Left forelimb (tissue), 1 donor: Measurements from ENCODE around the gene PADI2.

Source experiments
- DNase-seq: peaks from one replicate; pipeline ENCODE4 v3.0.0-alpha.2; 2018; ENCODE audit warnings: low spot score

The PADI2 gene

DNA sequence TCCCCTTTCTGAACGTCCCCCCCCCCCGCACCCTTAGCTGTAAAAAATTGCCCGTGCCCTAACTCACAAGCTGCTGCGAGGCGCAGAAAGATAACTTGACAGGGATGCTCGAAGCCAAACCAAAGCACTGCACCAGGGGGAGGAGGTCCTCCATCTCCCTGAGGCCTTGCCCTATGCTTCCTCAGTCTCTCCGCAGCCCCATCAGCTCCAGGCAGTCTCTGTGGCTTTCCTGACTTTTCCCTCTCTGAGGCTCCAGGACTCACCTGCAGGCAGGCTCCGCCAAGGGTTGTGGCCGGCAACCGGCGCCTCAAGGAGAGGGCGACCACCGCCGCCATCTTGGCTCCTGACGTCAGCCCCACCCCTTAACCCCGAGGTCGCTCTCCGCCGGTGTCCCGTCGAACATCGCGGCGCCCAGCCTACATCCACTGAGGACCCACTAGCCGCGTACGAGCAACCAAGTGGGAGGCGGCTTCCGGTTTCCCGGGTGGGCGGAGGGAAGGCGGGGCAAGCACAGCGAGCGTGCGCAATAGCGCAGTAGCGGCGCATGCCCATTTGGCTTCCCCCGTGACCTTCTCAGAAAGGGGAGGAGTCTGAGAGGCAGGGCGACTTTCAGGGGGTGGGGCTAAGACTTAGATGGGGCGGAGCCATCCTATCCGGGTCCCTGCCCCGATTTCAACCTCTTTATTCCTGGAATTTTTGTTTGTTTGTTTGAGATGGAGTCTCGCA, 65.4 kb downstream of the PADI2 start, which contains the start of gene SDHB:
Gene SDHB (minus strand): TSS at position 348 of the 726 bp plus-strand sequence. CDS start 13 bp downstream, at position 335.
- DNase-seq: peak; percentile 100

DNA sequence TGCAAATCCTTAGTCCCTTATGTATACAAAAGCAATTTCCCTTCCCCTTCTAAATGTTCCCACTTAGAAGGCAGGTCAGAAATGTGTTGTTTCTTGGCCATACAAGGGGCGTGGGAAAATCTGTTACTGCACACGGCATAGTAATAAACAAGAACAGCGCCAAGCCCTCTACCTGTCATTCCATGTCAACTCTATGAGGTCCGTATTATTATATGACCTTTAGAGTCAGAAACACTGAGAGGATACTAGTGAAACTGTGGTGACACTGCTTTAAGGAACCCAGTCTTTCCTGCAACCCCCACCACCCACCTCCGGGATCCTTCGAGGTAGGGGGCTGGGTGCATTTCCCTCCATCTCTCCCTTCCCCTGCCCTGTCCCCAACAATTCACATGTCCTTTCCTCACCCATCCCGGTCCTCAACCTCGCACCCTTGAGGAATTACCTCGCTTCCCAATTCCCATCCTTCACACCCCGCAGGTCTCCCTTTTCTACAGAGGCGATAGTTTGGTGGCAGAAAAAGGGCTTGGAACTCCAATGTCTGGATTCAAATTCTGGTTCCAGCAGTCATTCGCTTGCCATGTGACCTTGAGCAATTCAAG, 66.1 kb downstream of the PADI2 start:
- no peak for DNase-seq

GRCh38 chr1:17052641-17053040, 66.6 kb downstream of the PADI2 start:
- no peak for DNase-seq

DNA sequence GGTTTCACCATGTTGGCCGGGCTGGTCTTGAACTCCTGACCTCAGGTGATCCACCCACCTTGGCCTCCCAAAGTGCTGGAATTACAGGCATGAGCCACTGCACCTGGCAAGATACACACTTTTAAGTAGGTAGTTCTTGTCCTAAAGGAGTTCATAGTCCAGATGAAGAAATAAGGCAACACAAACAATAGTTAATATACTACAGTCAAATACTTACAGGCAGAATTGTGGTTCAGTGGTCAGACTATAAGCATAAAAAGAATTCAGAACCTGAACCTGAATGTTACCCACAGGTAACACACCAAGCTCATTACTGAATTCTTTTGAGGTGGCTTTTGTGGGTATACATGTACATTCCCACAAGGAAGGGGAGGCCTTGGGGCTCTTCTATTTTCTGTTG, 67.2 kb downstream of the PADI2 start:
- no peak for DNase-seq

GRCh38 chr1:17047924-17048323, 71.3 kb downstream of the PADI2 start:
- DNase-seq: no peak

DNA sequence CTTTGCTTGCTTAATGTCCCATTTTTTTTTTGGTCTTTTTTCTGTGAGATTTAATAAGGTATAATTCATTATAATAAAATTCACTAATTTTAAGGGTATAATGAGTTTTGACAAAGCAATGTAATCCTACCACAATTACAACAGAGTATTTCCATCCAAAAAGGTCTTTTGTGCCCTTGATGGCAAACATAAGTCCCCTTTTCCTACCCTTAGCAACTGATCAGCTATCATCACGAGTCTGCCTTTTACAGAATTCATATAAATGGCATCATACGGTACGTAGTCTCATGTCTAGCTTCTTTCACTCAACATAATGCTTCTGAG, 73.0 kb downstream of the PADI2 start:
- no peak for DNase-seq

GRCh38 chr1:17045634-17046333, 73.5 kb downstream of the PADI2 start:
- no peak for DNase-seq

- no peak for DNase-seq
Observed at GRCh38 chr1:17045150-17045549, 74.1 kb downstream of the PADI2 start.

DNA sequence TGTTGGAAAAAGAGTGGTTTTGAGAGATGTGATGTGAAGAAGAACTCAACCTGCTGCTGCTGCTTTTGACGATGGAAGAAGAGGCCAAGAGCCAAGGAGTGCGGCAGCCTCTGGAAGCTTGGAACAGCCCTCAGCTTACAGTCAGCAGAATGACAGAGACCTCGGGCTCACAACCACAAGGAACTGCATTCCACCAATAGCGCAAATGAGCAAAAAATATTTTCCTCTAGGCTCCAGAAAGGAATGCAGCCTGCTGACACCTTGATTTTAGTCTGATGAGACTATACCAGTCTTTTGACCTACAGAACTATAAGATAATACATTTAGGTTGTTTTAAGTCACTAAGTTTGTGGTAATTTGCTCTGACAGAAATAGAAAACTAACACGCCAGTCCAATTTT, 75.6 kb downstream of the PADI2 start:
- no peak for DNase-seq

GRCh38 chr1:17040135-17040534, 79.1 kb downstream of the PADI2 start:
- no peak for DNase-seq

DNA sequence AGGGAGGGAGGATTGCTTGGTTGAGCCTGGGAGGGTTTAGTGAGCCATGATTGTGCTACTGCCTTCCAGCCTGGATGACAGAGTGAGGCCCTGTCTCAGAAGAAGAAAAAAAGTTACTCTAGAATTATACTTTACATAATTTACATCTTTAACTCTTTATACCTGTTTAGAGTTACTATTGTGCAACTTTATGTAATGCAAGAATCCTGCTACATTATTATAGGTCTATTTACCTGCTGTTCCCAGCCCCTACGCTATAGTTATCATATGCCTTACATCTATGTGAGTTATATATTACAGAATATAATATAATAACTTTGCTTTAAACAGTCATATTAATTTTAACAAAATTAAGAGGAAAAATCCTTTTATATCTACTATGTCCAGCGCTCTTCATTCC, 79.7 kb downstream of the PADI2 start:
- DNase-seq: no peak

- no peak for DNase-seq
Observed at GRCh38 chr1:17033481-17033880, 85.8 kb downstream of the PADI2 start.

GRCh38 chr1:17032741-17033140, 86.5 kb downstream of the PADI2 start:
- DNase-seq: no peak

- no peak for DNase-seq
Observed at GRCh38 chr1:17031436-17031835, 87.8 kb downstream of the PADI2 start.

DNA sequence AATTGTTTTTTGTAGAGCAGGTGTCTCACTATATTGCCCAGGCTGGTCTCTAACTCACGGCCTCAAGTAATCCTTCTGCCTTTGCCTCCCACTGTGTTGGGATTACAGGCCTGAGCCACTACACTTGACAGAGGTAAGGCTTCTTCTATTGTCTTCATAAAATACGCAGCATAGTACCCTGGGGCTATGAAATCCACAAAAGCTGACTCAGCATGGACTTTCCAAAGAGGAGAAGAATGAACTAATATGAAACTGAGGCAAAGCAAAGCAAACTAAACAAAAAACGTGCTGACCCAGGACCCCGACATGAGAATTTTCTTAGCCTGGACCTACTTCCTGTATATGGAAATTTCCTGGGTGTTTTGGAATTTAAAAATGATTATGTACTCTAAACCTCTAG, 89.0 kb downstream of the PADI2 start:
- DNase-seq: no peak

DNA sequence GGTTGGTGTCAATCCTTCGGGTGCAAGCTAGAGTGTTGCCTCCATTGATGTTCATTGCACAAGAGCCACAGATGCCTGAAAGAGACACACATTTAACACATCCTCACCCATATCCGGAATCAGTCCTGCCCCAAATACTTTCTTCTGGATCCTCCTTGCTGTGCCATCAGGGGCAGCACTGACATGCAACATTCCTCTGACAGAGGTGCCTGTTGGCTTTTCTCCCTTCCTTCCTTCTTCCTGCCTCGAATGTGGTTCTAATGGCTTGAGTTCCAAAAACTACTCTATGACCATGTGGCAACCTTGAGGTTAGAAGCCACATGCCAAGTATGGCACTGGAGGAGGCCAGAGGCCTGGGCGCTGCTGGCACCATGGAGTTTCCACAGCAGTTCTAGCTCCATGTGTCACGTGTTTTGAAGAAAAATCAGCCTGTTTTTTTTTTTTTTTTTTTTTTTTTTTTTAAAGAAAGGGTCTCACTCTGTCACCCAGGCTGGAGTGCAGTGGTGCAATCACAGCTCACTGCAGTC, 90.5 kb downstream of the PADI2 start:
- DNase-seq: no peak

DNA sequence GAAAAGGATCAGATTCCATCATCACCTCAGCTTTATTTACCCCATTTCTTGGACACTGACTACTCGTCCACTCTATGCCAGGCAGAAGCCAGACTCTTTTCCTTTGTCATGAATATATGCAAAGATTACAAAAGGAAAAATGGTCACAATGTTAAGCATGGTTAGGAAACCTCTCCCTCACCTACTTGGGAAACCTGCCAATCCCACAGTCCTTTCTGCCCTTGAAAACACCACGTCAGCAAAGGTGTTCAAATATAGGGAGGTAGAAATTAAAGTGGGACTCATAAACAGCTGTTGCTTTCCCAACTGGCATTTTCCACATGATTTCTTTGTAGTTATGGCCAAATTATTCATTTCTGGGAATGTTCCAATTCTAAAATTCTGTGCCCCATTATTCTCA, 91.4 kb downstream of the PADI2 start:
- no peak for DNase-seq

DNA sequence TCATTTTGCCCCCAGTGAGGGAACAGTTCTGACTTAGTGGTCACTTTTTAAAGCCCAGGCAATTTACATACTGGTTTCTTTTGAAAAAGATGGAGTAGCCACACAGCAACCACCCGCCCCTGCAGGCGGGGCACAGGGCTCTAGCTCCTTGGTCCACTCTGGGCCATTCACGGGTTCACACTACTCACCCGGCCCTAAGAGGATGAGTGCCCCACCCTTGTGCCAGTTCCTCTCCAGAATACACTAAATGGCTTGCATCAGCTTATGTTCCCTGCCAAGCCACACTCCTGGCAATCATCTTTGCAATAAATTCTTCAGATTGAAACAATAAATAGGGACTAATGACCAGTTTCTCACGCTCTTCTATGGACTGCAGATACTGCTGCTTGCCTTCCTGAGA, 91.8 kb downstream of the PADI2 start:
- no peak for DNase-seq

- DNase-seq: no peak
Observed at GRCh38 chr1:17024721-17025120, 94.5 kb downstream of the PADI2 start.

- DNase-seq: no peak
Observed at GRCh38 chr1:17023573-17023972, 95.7 kb downstream of the PADI2 start.

GRCh38 chr1:17023102-17023501, 96.1 kb downstream of the PADI2 start:
- DNase-seq: no peak

- no peak for DNase-seq
Observed at GRCh38 chr1:17021896-17022295, 97.4 kb downstream of the PADI2 start.

GRCh38 chr1:17020502-17020901, 98.7 kb downstream of the PADI2 start:
- DNase-seq: no peak
